Measurements from ENCODE around the gene RAPGEF6. TPM values are rescaled to one million over a fixed set of nuclear protein-coding genes. Genes with fewer than 3 reads are reported as not detected.

Gene RAPGEF6
- total RNA-seq, 5 donors from 2014 or later (not counting 1 experiment from before 2014, with no cell fraction given), result 82.9 to 122 (median 87.7) TPM

DNA sequence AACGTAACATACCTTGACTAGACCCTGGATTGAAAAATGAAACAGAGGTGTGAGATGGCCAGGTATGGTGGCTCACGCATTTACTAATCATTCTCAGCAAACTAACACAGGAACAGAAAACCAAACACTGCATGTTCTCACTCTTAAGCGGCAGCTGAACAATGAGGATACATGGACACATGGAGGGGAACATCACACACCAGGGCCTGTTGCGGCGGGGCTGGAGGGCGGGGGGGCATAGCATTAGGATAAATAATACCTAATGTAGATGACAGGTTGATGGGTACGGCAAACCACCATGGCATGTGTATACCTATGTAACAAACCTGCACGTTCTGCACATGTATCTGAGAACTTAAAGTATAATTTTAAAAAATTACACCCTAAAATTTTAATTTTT lies 15.9 kb downstream of the RAPGEF6 start:
- no peaks in the 10 kb centered on the region for H3K9me3 Mint-ChIP-seq
- H3K4me3 Mint-ChIP-seq, result peak overlapping the region in 1 of 3 donors; percentile 18
- peaks cover 6 to 8% of the 10 kb centered on the region in 2 donors for H3K36me3 ChIP-seq (ENCODE audit: control insufficient read depth in 2 of 2, extremely low read depth in 1 of 2, insufficient read depth in 1 of 2, low read length in 1 of 2)
- H3K27me3 ChIP-seq (replicated peaks in 1 of 2; ENCODE audit: control insufficient read depth in 2 of 2, extremely low read depth in 1 of 2, insufficient read depth in 2 of 2, low read length in 1 of 2), result no peaks in the 10 kb centered on the region
- no peak overlapping the region for H3K27ac ChIP-seq (ENCODE audit: low read length)
- H3K27ac Mint-ChIP-seq, result no peak overlapping the region
- no peak for ATAC-seq (replicated peaks in 1 of 4)
- H3K4me3 ChIP-seq (ENCODE audit: control insufficient read depth in 1 of 2, extremely low read depth in 1 of 2, low read length in 1 of 2), result no peak overlapping the region
- POLR2A ChIA-PET, result no interaction called here
- H3K9me3 ChIP-seq, result no peaks in the 10 kb centered on the region
- no peak for DNase-seq
- H3K27me3 Mint-ChIP-seq, result no peaks in the 10 kb centered on the region
- peaks cover 5 to 6% of the 10 kb centered on the region in 2 experiments for H3K4me1 ChIP-seq (ENCODE audit: control insufficient read depth in 1 of 2, extremely low read depth in 1 of 2, insufficient read depth in 2 of 2, low read length in 2 of 2)
- 100% methylated on average over 2 of the region's 8 CpGs for WGBS (ENCODE audit: insufficient coverage)
- H3K36me3 Mint-ChIP-seq, result peaks cover 49% of the 10 kb centered on the region
- H3K4me1 Mint-ChIP-seq, result peaks cover 84 to 87% (median 85%) of the 10 kb centered on the region in 3 donors
- CTCF ChIA-PET, result no interaction called here

DNA sequence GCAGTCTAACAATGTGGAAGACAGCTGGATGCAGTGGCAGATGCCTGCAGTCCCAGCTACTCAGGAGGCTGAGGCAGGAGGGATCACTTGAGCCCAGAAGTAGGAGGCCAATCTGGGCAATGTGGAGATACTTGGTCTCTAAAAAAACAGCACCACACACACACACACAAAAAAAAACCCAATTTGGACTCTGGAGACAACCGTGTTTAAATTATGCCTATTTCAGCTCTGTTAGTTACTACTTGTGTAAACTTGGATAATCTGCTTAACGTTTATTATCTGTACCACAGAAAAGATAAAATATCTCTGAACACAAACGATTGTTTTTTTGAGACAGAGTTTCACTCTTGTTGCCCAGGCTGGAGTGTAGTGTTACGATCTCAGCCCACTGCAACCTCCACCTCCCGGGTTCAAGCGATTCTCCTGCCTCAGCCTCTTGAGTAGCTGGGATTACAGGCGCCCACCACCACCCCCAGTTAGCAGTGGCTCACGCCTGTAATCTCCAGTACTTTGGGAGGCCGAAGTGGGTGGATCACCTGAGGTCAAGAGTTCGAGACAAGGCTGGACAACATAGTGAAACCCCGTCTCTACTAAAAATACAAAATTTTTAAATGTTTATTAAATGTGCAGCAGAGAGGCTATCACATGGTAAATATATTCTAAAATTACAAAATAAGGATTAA lies 17.7 kb downstream of the RAPGEF6 start:
- no peak overlapping the region for H3K27ac ChIP-seq (ENCODE audit: low read length)
- peaks cover 6 to 7% of the 10 kb centered on the region in 2 experiments for H3K4me1 ChIP-seq (ENCODE audit: control insufficient read depth in 1 of 2, extremely low read depth in 1 of 2, insufficient read depth in 2 of 2, low read length in 2 of 2)
- no peaks in the 10 kb centered on the region for H3K9me3 Mint-ChIP-seq
- H3K4me1 Mint-ChIP-seq, result peaks cover 73 to 81% (median 80%) of the 10 kb centered on the region in 3 donors
- H3K27me3 ChIP-seq (replicated peaks in 1 of 2; ENCODE audit: control insufficient read depth in 2 of 2, extremely low read depth in 1 of 2, insufficient read depth in 2 of 2, low read length in 1 of 2), result no peaks in the 10 kb centered on the region
- WGBS (ENCODE audit: insufficient coverage), result 95% methylated on average over 3 of the region's 11 CpGs
- H3K9me3 ChIP-seq, result no peaks in the 10 kb centered on the region
- H3K27me3 Mint-ChIP-seq, result no peaks in the 10 kb centered on the region
- ChIA-PET CTCF (no interaction called here), POLR2A (interaction anchor here (0.5 to 0.7 kb wide), 4 partner anchors 8 to 752 kb away, joined by 3 to 4 read pairs (median 3); partner anchors contain the start of gene SLC22A5 (in 1 of the 2))
- ATAC-seq (replicated peaks in 1 of 4) (no peak), DNase-seq (no peak)
- H3K4me3 ChIP-seq (ENCODE audit: control insufficient read depth in 1 of 2, extremely low read depth in 1 of 2, low read length in 1 of 2), result no peak overlapping the region
- peak overlapping the region in 1 of 2 donors; percentile 58 for H3K27ac Mint-ChIP-seq
- H3K36me3 ChIP-seq (ENCODE audit: control insufficient read depth in 2 of 2, extremely low read depth in 1 of 2, insufficient read depth in 1 of 2, low read length in 1 of 2), result peaks cover 0 to 6% of the 10 kb centered on the region in 2 donors
- H3K36me3 Mint-ChIP-seq, result peaks cover 38% of the 10 kb centered on the region
- H3K4me3 Mint-ChIP-seq, result no peak overlapping the region

GRCh38 chr5:131615957-131616356 lies 19.1 kb downstream of the RAPGEF6 start:
- H3K27ac Mint-ChIP-seq, result no peak overlapping the region
- H3K9me3 ChIP-seq, result no peaks in the 10 kb centered on the region
- no peaks in the 10 kb centered on the region for H3K27me3 ChIP-seq (replicated peaks in 1 of 2; ENCODE audit: control insufficient read depth in 2 of 2, extremely low read depth in 1 of 2, insufficient read depth in 2 of 2, low read length in 1 of 2)
- DNase-seq, result no peak
- peaks cover 0 to 3% of the 10 kb centered on the region in 2 donors for H3K36me3 ChIP-seq (ENCODE audit: control insufficient read depth in 2 of 2, extremely low read depth in 1 of 2, insufficient read depth in 1 of 2, low read length in 1 of 2)
- peaks cover 31% of the 10 kb centered on the region for H3K36me3 Mint-ChIP-seq
- no peak overlapping the region for H3K4me3 ChIP-seq (ENCODE audit: control insufficient read depth in 1 of 2, extremely low read depth in 1 of 2, low read length in 1 of 2)
- H3K4me3 Mint-ChIP-seq, result no peak overlapping the region
- no peak overlapping the region for H3K27ac ChIP-seq (ENCODE audit: low read length)
- H3K9me3 Mint-ChIP-seq, result no peaks in the 10 kb centered on the region
- peaks cover 60 to 75% (median 74%) of the 10 kb centered on the region in 3 donors for H3K4me1 Mint-ChIP-seq
- ChIA-PET POLR2A (interaction anchor here (0.5 to 0.9 kb wide), 3 partner anchors 10 to 347 kb away, joined by 3 to 9 read pairs (median 4); no protein-coding TSS in a partner anchor), CTCF (interaction anchor here in 1 of 2 donors (0.6 kb wide), 1 partner anchor 51 kb away, joined by 4 read pairs; no protein-coding TSS in a partner anchor)
- H3K4me1 ChIP-seq (ENCODE audit: control insufficient read depth in 1 of 2, extremely low read depth in 1 of 2, insufficient read depth in 2 of 2, low read length in 2 of 2), result peaks cover 6 to 7% of the 10 kb centered on the region in 2 experiments
- no peak for ATAC-seq (replicated peaks in 1 of 4)
- no CpG with 5 or more reads among the region's 2 CpGs for WGBS (ENCODE audit: insufficient coverage)
- no peaks in the 10 kb centered on the region for H3K27me3 Mint-ChIP-seq

- H3K4me1 Mint-ChIP-seq, result peaks cover 57 to 76% (median 76%) of the 10 kb centered on the region in 3 donors
- H3K36me3 Mint-ChIP-seq, result peaks cover 30% of the 10 kb centered on the region
- Histone ChIP-seq H3K27me3 (replicated peaks in 1 of 2; ENCODE audit: control insufficient read depth in 2 of 2, extremely low read depth in 1 of 2, insufficient read depth in 2 of 2, low read length in 1 of 2) (no peaks in the 10 kb centered on the region), H3K4me1 (ENCODE audit: control insufficient read depth in 1 of 2, extremely low read depth in 1 of 2, insufficient read depth in 2 of 2, low read length in 2 of 2) (peaks cover 2 to 13% of the 10 kb centered on the region in 2 experiments), H3K36me3 (ENCODE audit: control insufficient read depth in 2 of 2, extremely low read depth in 1 of 2, insufficient read depth in 1 of 2, low read length in 1 of 2) (peaks cover 0 to 3% of the 10 kb centered on the region in 2 donors), H3K9me3 (no peaks in the 10 kb centered on the region), H3K4me3 (ENCODE audit: control insufficient read depth in 1 of 2, extremely low read depth in 1 of 2, low read length in 1 of 2) (no peak overlapping the region), H3K27ac (ENCODE audit: low read length) (no peak overlapping the region)
- no peak overlapping the region for H3K27ac Mint-ChIP-seq
- no peak for ATAC-seq (replicated peaks in 1 of 4)
- no peaks in the 10 kb centered on the region for H3K27me3 Mint-ChIP-seq
- H3K4me3 Mint-ChIP-seq, result no peak overlapping the region
- no peak for DNase-seq
- CTCF ChIA-PET, result interaction anchor here (0.5 to 1.1 kb wide), 5 partner anchors 13 to 611 kb away, joined by 3 to 5 read pairs (median 4); no protein-coding TSS in a partner anchor
- no peaks in the 10 kb centered on the region for H3K9me3 Mint-ChIP-seq
- POLR2A ChIA-PET, result no interaction called here
Observed at GRCh38 chr5:131613423-131613822, 21.6 kb downstream of the RAPGEF6 start.

DNA sequence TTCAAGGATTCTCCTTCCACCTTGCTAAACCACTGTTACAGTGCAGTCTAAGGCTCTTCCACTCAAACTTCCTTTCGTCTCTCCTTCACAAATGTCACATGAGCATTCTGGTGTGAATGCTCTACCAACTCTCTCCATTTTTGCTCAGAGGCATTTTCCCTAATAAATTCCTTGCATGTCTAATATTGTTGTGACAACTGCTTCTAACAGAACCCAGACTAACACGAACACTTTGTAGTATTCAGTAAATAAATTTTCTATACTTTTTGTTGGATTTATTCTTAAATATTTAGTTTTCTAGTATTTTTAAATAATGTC lies 24.0 kb downstream of the RAPGEF6 start:
- Histone ChIP-seq H3K4me1 (ENCODE audit: control insufficient read depth in 1 of 2, extremely low read depth in 1 of 2, insufficient read depth in 2 of 2, low read length in 2 of 2) (peaks cover 6 to 15% of the 10 kb centered on the region in 2 experiments), H3K27me3 (replicated peaks in 1 of 2; ENCODE audit: control insufficient read depth in 2 of 2, extremely low read depth in 1 of 2, insufficient read depth in 2 of 2, low read length in 1 of 2) (no peaks in the 10 kb centered on the region), H3K36me3 (ENCODE audit: control insufficient read depth in 2 of 2, extremely low read depth in 1 of 2, insufficient read depth in 1 of 2, low read length in 1 of 2) (peaks cover 0 to 3% of the 10 kb centered on the region in 2 donors), H3K9me3 (no peaks in the 10 kb centered on the region), H3K27ac (ENCODE audit: low read length) (no peak overlapping the region), H3K4me3 (ENCODE audit: control insufficient read depth in 1 of 2, extremely low read depth in 1 of 2, low read length in 1 of 2) (no peak overlapping the region)
- Mint-ChIP-seq H3K36me3 (peaks cover 24% of the 10 kb centered on the region), H3K27ac (no peak overlapping the region), H3K4me3 (no peak overlapping the region), H3K27me3 (no peaks in the 10 kb centered on the region), H3K9me3 (no peaks in the 10 kb centered on the region), H3K4me1 (peaks cover 61 to 76% (median 74%) of the 10 kb centered on the region in 3 donors)
- POLR2A ChIA-PET, result interaction anchor here in 1 of 2 donors (0.7 kb wide), 1 partner anchor 27 kb away, joined by 3 read pairs; no protein-coding TSS in a partner anchor
- DNase-seq, result no peak
- 100% methylated on average over 1 of the region's 2 CpGs for WGBS (ENCODE audit: insufficient coverage)
- ATAC-seq (replicated peaks in 1 of 4), result no peak
- CTCF ChIA-PET, result interaction anchor here in 1 of 2 donors (0.8 kb wide), 1 partner anchor 27 kb away, joined by 3 read pairs; no protein-coding TSS in a partner anchor

DNA sequence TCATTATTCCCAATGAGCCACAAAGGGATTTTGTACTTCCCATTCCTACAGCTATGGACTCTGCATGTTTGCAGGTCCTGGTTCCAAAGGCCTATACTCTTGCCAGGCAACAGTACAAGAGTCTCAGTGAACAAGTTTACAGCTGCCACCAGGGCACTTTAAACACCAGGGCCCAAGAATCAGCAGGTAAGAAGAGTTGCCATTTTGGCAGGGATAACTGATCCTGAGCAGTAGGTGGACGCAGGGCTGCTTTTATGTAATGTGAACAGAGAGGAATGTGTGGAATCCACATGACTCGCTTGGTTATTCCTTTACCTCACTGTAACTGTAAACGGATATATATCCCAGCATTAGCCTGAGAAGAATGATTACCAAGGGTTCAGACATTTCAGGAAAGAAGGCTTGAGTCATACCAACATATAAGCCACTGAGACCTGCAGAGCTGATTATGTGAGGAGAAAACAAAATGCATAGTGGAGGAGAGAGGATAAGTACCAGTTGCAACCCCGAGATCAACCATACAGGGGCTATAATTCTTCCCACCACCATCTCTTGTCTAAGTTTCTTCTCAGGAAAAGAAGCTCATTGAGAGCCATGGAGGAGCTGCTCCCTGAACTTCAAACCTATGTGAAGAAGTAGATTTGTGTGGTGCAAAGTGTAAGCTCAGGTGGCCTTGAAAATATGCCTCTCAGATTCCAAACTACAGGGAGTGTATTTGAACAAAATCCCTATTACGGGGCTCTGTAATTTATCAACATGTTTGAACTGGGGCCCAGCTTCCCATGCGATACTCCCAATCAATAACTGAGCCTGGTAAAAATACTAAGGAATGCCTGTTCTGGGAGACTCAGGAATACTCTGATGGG lies 24.6 kb downstream of the RAPGEF6 start:
- ChIA-PET CTCF (interaction anchor here in 1 of 2 donors (0.8 kb wide), 1 partner anchor 27 kb away, joined by 3 read pairs; no protein-coding TSS in a partner anchor), POLR2A (interaction anchor here in 1 of 2 donors (0.7 kb wide), 1 partner anchor 26 kb away, joined by 3 read pairs; no protein-coding TSS in a partner anchor)
- no peaks in the 10 kb centered on the region for H3K9me3 Mint-ChIP-seq
- Histone ChIP-seq H3K4me3 (ENCODE audit: control insufficient read depth in 1 of 2, extremely low read depth in 1 of 2, low read length in 1 of 2) (no peak overlapping the region), H3K27me3 (replicated peaks in 1 of 2; ENCODE audit: control insufficient read depth in 2 of 2, extremely low read depth in 1 of 2, insufficient read depth in 2 of 2, low read length in 1 of 2) (no peaks in the 10 kb centered on the region), H3K27ac (ENCODE audit: low read length) (no peak overlapping the region), H3K4me1 (ENCODE audit: control insufficient read depth in 1 of 2, extremely low read depth in 1 of 2, insufficient read depth in 2 of 2, low read length in 2 of 2) (peaks cover 6 to 16% of the 10 kb centered on the region in 2 experiments), H3K9me3 (no peaks in the 10 kb centered on the region), H3K36me3 (ENCODE audit: control insufficient read depth in 2 of 2, extremely low read depth in 1 of 2, insufficient read depth in 1 of 2, low read length in 1 of 2) (peaks cover 0 to 3% of the 10 kb centered on the region in 2 donors)
- peaks cover 59 to 73% (median 73%) of the 10 kb centered on the region in 3 donors for H3K4me1 Mint-ChIP-seq
- ATAC-seq (replicated peaks in 1 of 4) (no peak), DNase-seq (no peak)
- H3K4me3 Mint-ChIP-seq, result no peak overlapping the region
- H3K27me3 Mint-ChIP-seq, result no peaks in the 10 kb centered on the region
- WGBS (ENCODE audit: insufficient coverage), result 100% methylated on average over 1 of the region's 6 CpGs
- H3K36me3 Mint-ChIP-seq, result peaks cover 20% of the 10 kb centered on the region
- H3K27ac Mint-ChIP-seq, result peak overlapping the region in 1 of 2 donors; percentile 25

All from T-cell (primary cell).